Measurements from ENCODE around the gene ARHGEF12.

Gene ARHGEF12

DNA sequence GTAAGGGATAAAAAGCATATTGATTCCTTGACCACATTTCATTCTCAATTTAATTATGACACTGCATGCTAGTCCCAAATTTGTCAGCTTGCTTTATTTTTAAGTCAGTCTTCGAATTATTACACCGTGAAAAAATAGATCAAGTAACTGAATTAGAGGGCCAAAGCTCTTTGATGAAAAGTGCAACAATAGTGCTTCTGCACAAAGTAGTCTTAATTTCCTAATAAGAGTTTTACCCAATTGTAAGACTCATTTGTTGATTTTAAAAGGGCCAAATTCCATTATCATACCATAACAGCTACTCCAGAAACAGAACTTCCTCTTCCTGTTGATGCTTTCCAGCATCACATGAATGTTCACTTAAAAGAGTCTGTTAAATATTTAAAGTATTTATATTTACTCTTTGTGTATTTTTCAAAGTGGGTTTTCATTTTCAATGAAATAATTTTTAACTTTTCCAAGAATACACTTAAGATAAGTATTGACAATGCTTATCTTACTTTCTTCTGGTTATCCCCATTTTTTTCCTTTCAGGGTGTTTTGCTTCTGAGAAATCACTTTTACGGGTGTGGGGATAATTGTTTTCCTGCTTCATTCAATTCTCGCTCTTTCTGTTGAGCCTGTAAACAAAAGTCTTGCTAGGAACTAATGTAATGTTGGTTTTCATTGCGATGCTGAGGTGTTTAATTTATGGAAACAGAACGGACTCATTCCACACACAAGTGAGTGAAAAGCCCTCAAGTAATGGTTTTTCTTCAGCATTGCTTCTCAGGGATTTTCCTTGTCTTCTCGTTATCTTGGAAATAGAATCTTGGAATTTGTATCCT, 2.1 kb downstream of the ARHGEF12 start:
- DNase-seq (ENCODE audit: low read depth in 2 of 3, low spot score in 2 of 3) = no peak

DNA sequence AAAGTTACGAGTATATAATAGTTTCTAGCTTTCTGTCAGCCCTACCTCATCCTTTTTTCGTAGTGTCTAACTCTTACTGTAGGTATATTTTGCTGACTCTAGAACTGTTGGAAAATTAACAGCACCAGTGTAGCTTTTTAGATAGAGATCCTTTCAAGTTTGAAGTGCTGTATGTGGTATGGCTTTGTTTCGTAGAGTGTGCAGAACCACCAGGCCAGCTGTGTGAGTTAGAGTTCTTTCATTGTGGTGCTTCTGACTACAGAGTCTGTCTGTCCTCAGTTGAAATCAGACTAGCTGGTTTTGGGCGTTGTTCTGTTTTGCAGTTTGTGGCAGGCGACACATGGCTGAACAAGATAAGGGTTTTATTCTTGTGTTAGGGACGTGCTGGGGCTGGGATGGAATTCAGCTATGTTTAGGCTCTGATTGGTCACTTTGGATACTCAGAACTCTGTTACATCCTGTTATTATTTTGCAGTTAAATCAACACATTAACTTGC, 3.2 kb downstream of the ARHGEF12 start:
- DNase-seq (ENCODE audit: low read depth in 2 of 3, low spot score in 2 of 3) = no peak

DNA sequence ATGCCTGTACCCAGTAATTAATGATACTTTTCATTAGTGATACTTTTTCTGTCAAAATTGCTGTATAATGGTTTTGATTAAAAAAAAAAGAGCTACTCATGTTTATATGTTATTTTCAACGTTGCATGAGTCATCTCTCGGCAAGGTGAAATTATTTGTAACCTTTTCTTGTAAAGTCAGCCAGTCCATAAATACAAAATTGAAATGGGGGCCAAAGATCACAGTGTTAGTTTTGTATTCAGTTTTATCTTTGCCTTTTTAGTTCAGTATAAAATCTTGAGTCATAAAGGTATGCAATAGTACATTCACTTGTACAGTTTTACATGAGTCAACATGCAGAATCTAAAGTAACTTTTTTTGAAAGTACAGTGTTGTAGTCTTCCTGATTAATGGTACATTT, 4.3 kb downstream of the ARHGEF12 start:
- DNase-seq (ENCODE audit: low read depth in 2 of 3, low spot score in 2 of 3) = no peak

DNA sequence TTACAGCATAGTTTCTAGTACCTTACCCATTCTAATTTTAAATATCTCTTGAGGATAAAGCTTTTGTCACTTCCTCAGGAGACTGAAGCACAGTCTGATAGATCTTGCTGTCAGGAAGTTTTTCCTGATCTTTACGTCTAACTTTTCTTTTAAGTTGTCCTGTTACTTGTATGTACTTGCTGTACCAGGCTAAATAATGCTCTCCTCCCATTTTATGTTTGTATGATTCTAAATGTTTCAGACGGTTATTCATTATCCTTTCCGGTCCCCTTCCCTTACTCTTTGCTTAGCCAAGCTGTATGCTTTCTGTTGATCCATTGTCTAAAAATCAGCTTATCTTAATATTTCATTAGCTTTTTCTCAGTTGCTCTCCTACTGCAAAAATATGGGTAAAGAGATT, 6.0 kb downstream of the ARHGEF12 start:
- DNase-seq (ENCODE audit: low read depth in 2 of 3, low spot score in 2 of 3) = no peak

DNA sequence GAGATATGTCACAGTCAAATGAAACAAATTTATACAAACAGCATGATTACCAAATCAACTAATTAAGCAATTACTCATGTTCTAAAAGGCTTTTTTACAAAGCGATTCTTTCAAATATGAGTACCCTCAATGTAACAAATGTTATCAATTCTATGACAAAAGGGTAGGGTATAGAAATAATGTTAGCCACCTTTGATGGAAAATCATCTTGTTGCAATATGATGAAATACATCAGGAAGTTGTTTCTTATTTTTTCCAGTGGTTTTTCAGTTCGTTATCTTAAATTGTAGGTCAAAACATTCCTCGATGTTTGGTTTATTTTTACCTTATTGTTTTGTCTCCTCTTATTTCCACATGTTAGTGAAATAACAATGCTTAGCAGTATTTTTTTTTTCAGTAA, 6.5 kb downstream of the ARHGEF12 start:
- DNase-seq (ENCODE audit: low read depth in 2 of 3, low spot score in 2 of 3) = no peak

DNA sequence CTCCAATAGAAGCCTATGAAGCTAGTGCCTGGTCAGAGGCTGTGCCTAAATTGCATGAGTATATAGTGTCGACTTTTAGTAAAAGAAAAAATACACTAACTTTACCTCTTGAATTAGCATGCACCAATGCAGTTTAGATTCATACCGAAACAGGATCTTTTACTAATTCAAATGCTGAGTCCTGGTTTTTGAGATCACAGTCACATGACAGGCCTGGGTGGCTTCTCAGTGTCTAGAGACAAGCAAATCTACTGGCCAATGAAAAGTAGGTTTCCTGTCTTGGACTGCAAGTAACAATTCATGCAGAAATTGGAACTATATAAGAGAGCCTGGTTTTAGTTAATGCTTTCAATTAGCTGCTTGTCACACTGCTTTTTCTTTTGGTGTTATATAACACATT, 7.2 kb downstream of the ARHGEF12 start:
- DNase-seq (ENCODE audit: low read depth in 2 of 3, low spot score in 2 of 3) = no peak

DNA sequence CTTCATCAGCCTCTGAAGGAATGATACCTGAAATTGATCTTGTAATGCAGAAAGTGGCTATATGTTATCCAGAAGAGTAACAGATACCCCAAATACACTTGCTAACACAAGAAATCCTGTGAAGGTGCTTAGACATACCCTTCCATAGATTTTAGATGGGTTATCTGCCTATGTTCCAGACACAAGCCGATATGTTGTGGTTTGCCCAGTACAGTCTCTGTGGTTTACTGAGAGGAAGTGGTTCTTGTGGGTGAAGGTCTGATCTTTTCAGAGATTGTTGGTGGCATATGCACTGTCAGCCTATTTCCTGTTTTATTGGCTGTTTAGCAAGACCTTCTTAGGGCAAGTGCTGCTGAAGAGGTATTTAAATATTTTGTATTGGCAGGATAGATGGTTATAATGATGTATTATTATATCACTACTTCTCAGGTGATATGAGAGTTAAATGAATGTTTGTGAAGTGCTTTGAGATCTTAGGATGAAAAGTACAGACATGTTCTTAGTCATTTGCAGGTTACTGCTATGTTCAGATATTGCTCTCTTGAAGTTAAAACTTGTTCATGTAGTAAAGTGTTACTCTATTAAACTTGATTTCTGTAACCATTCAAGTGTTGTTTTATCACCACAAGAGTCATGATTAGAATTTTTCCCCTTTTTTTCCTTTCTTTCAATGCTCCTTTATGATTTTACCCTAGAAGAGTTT, 8.2 kb downstream of the ARHGEF12 start:
- no peak for DNase-seq (ENCODE audit: low read depth in 2 of 3, low spot score in 2 of 3)

DNA sequence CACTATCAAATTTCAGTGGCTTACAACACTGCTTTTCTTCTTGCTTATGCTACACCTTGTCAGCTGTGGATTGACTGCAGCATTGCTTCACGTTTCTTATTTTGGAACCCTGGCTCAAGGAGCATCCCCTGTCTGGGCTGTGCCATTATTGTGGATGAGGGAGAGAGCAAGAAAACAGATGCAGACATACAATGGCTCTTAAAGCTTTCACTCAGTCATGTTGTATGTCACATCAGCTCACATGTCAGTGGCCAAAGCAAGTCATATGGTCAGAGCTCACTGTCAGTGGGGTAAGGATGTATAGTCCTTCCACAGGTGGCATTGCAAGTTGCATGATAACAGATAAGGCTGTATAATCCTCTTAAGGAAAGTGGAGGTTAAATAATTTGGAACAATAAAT, 10.0 kb downstream of the ARHGEF12 start:
- DNase-seq (ENCODE audit: low read depth in 2 of 3, low spot score in 2 of 3) = no peak

DNA sequence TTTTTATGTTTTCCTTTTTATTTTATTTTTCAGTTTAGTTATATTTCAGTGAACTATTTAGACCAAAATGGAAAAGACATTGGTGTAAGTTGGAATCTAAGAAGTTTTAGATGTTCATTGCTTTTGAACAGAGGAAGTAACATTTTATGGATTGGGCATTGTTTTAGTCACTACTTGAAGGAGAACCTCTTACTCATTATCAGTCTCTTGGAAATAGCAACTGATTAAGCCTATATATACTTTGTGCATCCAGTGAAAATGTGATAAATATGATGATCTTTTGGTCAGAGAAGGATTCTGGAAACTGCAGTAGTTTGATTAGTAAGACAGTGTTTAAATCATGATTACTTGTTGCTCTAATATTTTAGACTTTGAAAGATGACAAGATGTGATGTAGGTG, 14.4 kb downstream of the ARHGEF12 start:
- DNase-seq (ENCODE audit: low read depth in 2 of 3, low spot score in 2 of 3) = no peak

DNA sequence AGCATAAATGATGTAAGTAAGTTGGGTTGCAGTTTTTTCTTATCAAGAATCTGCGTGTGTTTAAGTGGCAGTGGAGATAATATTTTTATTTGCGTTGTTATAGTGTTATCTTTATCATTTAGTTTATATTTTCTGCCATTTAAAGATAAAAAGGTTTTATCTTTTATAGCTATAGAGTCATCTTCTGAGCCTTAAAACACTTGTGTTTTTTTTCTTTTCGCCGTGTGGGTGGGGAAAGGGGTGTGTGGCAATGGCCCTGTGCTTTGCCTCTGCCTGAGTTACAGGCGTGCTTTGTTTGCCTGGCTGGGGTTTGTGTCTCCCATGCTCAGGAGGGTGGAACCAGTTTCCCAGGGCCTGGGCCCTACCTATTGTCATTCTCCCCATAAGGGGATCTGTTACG, 16.2 kb downstream of the ARHGEF12 start:
- no peak for DNase-seq (ENCODE audit: low read depth in 2 of 3, low spot score in 2 of 3)

DNA sequence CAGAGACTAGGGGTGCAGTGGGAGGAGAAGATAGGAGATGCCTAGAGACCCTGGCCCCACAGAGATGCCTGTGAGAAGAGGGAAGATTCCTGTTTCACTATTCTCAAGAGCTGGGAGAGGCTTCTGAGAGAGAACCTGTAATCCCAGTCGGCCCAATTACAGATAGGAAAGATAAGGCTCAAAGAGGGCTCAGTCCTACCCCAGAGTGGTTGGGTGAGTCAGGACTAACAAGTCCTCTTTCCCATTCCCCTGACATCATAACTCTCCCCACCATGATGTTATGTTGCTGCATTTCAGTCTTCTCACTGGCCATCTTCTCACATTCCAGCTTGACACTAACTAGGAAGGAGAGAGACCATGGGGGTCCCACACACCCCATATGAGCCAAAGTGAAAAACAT, 17.9 kb downstream of the ARHGEF12 start:
- DNase-seq (ENCODE audit: low read depth in 2 of 3, low spot score in 2 of 3) = no peak

DNA sequence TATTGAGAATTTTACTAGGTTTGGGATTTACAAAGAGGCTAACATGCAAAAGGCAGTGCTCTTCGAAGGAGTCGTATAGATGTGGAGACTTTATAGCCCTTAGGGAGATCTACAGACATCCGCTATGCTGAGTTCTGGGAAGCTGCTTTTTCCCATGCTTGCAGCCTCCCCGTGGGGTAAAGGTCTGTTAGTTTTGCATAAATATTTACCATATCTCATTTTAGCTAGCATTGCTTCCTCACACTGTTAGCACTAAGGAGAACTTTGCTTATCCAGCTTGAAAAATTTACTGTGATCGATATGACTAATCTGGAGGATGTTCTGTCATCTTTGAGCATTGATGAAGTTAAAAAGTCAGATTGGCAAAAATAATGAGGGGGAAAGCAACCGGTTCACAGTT, 18.6 kb downstream of the ARHGEF12 start:
- no peak for DNase-seq (ENCODE audit: low read depth in 2 of 3, low spot score in 2 of 3)

DNA sequence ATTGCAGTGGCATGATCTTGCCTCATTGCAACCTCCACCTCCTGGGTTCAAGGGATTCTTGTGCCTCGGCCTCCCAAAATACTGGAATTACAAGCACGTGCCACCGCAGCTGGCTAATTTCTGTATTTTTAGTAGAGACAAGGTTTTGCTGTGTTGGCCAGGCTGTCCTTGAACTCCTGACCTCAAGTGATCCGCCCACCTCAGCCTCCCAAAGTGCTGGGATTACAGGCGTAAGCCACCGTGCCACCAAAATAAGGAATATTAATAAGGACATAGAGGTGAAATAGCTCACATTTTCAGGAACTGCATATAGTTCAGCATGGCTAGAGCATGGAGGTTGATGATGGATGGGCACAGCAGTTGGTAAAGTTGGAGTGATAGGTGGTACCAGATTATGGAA, 21.4 kb downstream of the ARHGEF12 start:
- no peak for DNase-seq (ENCODE audit: low read depth in 2 of 3, low spot score in 2 of 3)

DNA sequence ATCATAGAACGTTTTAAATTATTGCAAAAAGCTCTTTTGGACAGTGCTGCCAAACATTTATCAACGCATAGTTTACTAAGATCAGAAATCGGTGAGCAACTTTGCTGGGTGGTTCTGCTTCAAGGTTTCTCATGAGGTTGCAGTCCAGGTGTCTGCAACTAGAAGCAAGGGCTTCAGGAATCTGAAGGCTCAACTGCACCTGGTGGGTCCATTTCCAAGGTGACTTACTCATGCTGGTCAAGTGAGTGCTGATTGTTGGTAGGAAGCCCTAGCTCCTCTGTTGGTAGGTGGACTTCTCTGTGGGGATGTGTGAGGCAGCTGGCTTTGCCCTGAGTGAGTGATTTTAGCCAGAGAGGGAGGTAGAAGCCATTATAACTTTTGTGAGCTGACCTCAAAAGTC, 22.5 kb downstream of the ARHGEF12 start:
- DNase-seq (ENCODE audit: low read depth in 2 of 3, low spot score in 2 of 3) = no peak

DNA sequence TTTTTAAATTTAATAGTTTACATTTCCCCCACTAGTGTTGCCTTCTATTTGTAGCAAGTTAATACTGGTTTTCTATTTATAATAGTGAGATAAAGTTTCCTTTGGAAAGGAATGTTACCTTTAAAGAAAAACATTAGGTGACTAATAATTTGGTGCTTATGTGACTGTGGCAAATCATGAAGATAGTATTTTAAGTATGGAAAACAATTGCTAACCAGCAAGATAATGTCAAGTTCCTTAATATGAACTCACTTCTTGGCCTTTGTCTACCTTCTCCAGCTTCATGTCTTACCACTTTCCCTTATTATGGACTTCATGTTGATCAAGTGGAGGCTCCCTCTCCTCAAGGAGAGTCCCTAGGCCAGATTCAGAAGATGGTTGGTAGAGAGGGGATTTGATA, 27.2 kb downstream of the ARHGEF12 start:
- no peak for DNase-seq (ENCODE audit: low read depth in 2 of 3, low spot score in 2 of 3)

DNA sequence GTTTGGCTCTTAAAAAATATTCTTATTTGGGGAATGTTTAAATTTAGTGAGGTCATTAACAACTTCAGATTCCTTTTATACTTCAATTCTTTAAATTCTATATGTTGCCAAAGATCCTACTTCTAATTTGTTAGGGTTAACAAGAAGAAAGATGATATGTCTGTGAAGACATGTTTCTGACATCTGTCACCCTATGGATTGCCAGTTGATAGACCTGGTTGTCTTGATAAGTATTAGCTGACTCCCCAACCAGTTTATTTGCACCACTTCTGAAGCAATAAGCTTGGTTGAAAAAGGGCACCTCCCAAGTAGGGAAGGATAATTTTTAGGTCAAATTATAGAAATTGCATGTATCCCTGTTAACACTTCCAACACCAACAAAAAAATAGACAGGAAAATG, 29.3 kb downstream of the ARHGEF12 start:
- DNase-seq (ENCODE audit: low read depth in 2 of 3, low spot score in 2 of 3) = no peak

DNA sequence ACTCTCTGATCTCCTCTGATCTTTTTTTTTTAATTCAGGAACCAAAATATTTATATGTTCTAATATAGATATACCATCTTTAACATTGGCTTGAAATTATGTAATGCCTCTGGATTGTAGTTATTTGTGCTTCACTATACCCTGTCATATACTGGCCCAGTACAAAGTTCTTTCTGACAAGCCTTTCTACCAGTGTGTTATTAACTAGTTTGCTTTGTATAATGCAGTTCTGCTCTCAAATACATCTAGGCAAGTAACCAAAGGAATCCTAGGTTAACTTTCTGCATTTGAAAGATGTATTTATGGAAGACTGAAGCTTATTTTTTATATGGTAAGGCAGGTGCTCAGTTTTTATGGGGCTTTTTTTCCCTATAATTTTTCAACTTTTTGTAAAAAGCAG, 36.1 kb downstream of the ARHGEF12 start:
- no peak for DNase-seq (ENCODE audit: low read depth in 2 of 3, low spot score in 2 of 3)

DNA sequence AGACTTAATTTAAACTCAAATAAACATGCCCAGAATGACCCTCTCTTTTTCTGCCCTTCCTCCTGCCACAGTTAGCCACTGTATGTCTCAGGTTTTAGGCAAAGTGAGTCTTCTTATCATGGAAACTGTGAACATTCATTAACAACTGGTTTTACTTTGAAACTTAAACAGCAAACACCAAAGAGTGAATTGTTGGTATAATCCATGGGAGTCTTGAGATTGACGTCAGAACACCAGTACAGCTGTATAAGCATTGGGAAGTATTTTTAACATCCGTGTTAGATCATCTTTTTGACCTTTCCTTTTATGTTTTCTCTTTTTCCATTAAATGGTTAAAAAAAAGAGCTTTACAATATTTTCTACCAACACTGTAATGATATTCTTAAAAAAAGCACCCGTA, 38.9 kb downstream of the ARHGEF12 start:
- DNase-seq (ENCODE audit: low read depth in 2 of 3, low spot score in 2 of 3) = no peak

DNA sequence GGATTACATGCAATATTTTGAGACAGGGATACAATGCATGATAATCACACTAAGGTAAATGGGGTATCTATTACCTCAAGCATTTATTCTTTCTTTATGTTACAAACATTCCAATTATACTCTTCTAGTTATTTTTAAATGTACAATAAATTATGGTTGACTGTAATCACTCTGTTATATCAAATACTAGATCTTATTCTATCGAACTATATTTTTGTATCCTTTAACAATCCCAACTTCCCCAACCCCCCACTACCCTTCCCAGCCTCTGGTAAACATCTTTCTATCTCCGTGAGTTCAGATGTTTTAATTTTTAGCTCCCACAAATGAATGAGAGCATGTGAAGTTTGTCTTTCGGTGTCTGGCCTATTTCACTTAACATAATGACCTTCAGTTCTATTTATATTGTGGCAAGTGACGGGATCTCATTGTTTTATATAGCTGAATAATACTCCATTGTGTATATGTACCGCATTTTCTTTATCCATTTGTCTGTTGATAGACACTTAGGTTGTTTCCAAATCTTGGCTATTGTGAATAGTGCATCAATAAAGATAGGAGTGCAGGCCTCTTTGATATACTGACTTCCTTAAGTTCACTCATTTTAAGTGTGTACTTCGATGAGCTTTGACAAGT, 40.5 kb downstream of the ARHGEF12 start:
- no peak for DNase-seq (ENCODE audit: low read depth in 2 of 3, low spot score in 2 of 3)

DNA sequence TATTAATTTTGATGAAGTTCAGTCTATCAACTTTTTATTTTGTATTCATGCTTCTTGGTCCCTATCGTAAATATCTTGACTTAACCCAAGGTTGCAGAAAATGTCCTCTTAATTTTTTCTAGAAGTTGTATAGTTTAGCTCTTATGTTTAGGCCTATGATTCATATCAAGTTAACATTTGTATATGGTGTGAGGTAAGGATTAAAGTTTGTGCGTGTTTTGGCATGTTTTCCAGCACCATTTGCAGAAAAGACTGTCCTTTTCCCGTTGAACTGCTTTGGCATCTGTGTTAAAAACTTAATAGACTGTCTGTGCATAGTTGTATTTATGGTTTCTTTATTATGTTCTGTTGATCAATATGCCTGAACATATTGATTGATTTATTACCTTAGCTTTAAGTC, 42.3 kb downstream of the ARHGEF12 start:
- DNase-seq (ENCODE audit: low read depth in 2 of 3, low spot score in 2 of 3) = no peak

DNA sequence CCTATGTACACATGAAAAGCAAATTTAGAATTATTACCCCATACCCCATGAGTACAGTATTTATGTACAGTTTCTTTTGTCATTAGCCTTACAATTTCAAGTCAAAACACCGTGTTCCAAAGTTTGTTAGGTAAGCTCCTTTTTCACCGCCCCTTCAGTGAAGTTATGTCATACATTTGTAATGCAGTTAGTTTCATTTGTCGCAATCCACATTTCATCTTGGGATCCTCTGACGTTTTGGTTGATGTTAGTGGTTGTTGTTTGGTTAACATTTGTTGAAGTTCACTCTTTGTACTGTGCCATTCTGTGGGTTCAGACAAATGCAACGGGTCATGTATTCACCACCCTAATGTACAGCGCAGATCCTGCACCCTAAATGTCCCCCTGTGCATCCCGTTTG, 45.2 kb downstream of the ARHGEF12 start:
- no peak for DNase-seq (ENCODE audit: low read depth in 2 of 3, low spot score in 2 of 3)

DNA sequence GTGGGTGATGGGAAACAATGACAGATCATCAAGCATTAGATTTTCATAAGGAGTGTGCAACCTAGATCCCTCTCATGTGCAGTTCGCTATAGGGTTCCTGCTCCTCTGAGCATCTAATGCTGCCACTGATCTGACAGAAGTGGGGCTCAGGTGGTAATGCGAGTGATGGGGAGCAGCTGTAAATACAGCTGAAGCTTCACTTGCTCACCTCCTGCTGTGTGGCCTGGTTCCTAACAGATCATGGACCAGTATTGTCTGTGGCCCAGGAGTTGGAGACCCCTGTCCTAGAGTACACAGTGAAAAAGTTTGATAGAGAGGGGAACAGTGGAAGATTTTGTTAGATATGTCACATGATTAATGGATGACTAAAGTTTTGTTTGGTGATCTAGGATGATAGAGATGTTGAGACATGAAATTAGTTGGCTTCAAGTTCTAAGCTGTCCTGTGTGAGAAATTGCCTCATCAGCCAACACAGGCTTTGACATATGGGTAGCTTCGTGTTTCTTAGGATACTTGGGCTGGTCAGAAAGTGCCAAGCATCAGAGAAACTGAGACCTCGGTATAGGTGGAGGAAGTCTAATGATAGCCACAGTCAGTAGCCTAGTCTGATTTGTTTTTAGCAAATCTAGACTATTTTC, 47.4 kb downstream of the ARHGEF12 start:
- DNase-seq (ENCODE audit: low read depth in 2 of 3, low spot score in 2 of 3) = no peak

Measured in activated CD8-positive, alpha-beta memory T cell treated with anti-CD3 and anti-CD28 coated beads for 48 hours (primary cell).